Fibroblast of the aortic adventitia (primary cell): ENCODE data around the gene CNIH3. TPM values are rescaled to one million over a fixed set of nuclear protein-coding genes. Genes with fewer than 3 reads are reported as not detected.

Experiments used
- DNase-seq: peaks from one replicate; pipeline ENCODE4 v3.0.0-alpha.2; 2010; ENCODE audit warnings: low read depth
- H3K4me3 ChIP-seq: 2 replicates; pipeline ENCODE4 v1.5.1; 2011; ENCODE audit warnings: low read depth, mild to moderate bottlenecking, control low read depth, low read length, moderate library complexity
- CTCF ChIP-seq: IDR thresholded peaks from 2 replicates; pipeline ENCODE4 v1.5.1; 2011; ENCODE audit warnings: mild to moderate bottlenecking, low read length, control low read depth, inconsistent platforms; ENCODE audit not compliant: insufficient read depth
- total RNA-seq: library from RNA; depleted of rRNA; stranded (reverse); fragments of >200 nt; gene quantifications from 2 replicates; pipeline ENCODE4 v1.2.3, GENCODE V29; 2012; ENCODE audit warnings: low replicate concordance

The CNIH3 gene
- total RNA-seq, 1 donor, result 31.5 TPM

- H3K4me3 ChIP-seq, result no peak overlapping the region
- no peak for DNase-seq
- no peak for TF ChIP-seq CTCF
Measured at GRCh38 chr1:224594360-224594759, 21.8 kb upstream of the CNIH3 start.

- no peak for TF ChIP-seq CTCF
- DNase-seq, result no peak
Measured at GRCh38 chr1:224594851-224595250, 21.3 kb upstream of the CNIH3 start.

GRCh38 chr1:224605482-224606181 is 10.5 kb upstream of the CNIH3 start:
- H3K4me3 ChIP-seq, result no peak overlapping the region
- no peak for TF ChIP-seq CTCF

More at GRCh38 chr1:224594851-224595250, 21.3 kb upstream of the CNIH3 start:
- H3K4me3 ChIP-seq, result no peak overlapping the region

GRCh38 chr1:224607188-224608148 is 8.6 kb upstream of the CNIH3 start:
- no peak for DNase-seq
- H3K4me3 ChIP-seq, result no peak overlapping the region
- no peak for TF ChIP-seq CTCF

More at GRCh38 chr1:224605482-224606181, 10.5 kb upstream of the CNIH3 start:
- DNase-seq, result no peak

GRCh38 chr1:224609333-224609732 is 6.8 kb upstream of the CNIH3 start:
- no peak for TF ChIP-seq CTCF
- no peak for DNase-seq

GRCh38 chr1:224612246-224612645 is 3.9 kb upstream of the CNIH3 start:
- no peak overlapping the region for H3K4me3 ChIP-seq
- TF ChIP-seq CTCF, result no peak
- no peak for DNase-seq

More at GRCh38 chr1:224609333-224609732, 6.8 kb upstream of the CNIH3 start:
- H3K4me3 ChIP-seq, result no peak overlapping the region
